Type B pancreatic cell (in vitro differentiated cells): Measurements from ENCODE around the gene POC1A. TPM values are rescaled to one million over a fixed set of nuclear protein-coding genes. Genes with fewer than 3 reads are reported as not detected.

ENCODE experiments used
- DNase-seq: peaks from one replicate; pipeline ENCODE4 v3.0.0; 2021; ENCODE audit warnings: mixed read lengths; ENCODE audit not compliant: unreplicated experiment; ENCODE audit errors: extremely low spot score
- H3K27ac Mint-ChIP-seq: 2 replicates; pipeline ENCODE4 v1.8.0; 2021; ENCODE audit warnings: mild to moderate bottlenecking, mixed read lengths
- H3K27me3 Mint-ChIP-seq: 2 replicates; pipeline ENCODE4 v1.8.0; 2021; ENCODE audit warnings: mixed read lengths
- H3K36me3 Mint-ChIP-seq: 2 replicates; pipeline ENCODE4 v1.8.0; 2021; ENCODE audit warnings: mixed read lengths
- H3K4me1 Mint-ChIP-seq: one replicate; pipeline ENCODE4 v1.8.0; 2021; ENCODE audit warnings: mixed read lengths; ENCODE audit not compliant: unreplicated experiment
- H3K4me3 Mint-ChIP-seq: 2 replicates; pipeline ENCODE4 v1.8.0; 2021; ENCODE audit warnings: mild to moderate bottlenecking, mixed read lengths
- H3K9me3 Mint-ChIP-seq: 2 replicates; pipeline ENCODE4 v1.8.0; 2021; ENCODE audit warnings: mixed read lengths
- total RNA-seq: library from RNA; stranded (reverse); gene quantifications from 2 replicates; pipeline ENCODE4 v1.2.1, GENCODE V29; 2021; ENCODE audit warnings: low replicate concordance
- TF ChIP-seq, protein P1 (sequence below): fragments of 200-600 bp; sonication (generic); conservative IDR thresholded peaks from 2 replicates; pipeline ENCODE4 v1.5.0; 2021; ENCODE audit warnings: antibody characterized with exemption, mild to moderate bottlenecking

Gene POC1A
- total RNA-seq, 1 donor from 2014 or later, result 19.1 TPM

DNA sequence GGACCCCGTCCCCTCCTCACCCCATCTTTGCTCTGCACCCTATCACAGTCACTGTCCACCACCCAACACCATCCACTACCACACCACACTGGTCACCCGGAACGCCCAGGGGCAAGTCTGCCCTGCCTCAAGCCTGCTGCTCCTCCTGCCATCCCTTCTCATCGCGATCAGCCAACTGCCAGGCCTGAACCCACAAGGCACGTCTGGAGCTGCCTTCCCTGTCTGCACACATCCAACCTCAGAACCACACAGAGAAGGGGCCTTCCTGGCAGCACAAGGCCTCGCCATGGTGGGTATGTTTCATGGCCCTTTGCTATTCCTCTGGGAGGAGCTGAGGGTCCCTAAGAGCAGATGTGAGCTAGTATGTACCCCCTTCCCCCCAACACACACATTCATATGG is 94.4 kb downstream of the POC1A start:
- no peak for DNase-seq
- H3K36me3 Mint-ChIP-seq, result no peaks in the 10 kb centered on the region
- H3K27ac Mint-ChIP-seq, result peak overlapping the region; percentile 29
- TF ChIP-seq, protein P1, sequence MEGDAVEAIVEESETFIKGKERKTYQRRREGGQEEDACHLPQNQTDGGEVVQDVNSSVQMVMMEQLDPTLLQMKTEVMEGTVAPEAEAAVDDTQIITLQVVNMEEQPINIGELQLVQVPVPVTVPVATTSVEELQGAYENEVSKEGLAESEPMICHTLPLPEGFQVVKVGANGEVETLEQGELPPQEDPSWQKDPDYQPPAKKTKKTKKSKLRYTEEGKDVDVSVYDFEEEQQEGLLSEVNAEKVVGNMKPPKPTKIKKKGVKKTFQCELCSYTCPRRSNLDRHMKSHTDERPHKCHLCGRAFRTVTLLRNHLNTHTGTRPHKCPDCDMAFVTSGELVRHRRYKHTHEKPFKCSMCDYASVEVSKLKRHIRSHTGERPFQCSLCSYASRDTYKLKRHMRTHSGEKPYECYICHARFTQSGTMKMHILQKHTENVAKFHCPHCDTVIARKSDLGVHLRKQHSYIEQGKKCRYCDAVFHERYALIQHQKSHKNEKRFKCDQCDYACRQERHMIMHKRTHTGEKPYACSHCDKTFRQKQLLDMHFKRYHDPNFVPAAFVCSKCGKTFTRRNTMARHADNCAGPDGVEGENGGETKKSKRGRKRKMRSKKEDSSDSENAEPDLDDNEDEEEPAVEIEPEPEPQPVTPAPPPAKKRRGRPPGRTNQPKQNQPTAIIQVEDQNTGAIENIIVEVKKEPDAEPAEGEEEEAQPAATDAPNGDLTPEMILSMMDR, result no peak
- no peak overlapping the region for H3K4me3 Mint-ChIP-seq
- peaks cover 10% of the 10 kb centered on the region for H3K4me1 Mint-ChIP-seq
- no peaks in the 10 kb centered on the region for H3K9me3 Mint-ChIP-seq
- peaks cover 3% of the 10 kb centered on the region for H3K27me3 Mint-ChIP-seq

DNA sequence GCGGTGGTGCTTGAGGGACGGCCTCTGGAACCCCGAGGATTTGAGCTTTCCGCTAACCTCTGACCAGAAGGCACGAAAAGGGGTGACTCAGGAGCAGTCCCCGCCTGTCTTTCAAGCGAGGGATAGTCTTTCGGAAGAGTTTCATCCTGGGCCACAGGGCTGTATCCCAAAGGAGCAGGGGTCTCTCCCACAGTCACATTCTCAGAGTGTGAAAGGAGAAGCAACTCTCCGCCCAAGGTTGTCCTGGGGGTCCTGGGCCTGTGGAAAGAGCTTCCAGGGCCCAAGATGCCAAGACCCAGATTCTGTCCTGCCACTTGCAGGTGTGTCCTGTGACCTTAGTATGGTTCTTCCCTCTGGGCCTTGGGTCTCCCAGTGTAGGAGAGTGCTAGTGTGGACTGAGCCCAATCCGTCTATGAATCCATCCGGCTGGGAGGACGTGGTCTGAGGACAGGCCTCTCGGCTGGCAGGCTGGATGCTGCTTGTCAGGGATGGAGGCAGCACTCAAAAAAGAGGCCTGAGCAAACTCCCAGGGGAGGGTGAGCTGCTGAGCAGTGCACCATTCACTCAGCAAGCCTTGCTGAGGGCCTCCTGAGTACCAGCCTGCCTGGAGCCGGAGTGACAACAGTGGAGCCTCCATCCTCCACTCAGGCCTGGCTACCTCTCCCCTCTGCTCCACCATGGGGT is 96.3 kb downstream of the POC1A start:
- Mint-ChIP-seq H3K27me3 (no peaks in the 10 kb centered on the region), H3K27ac (peak overlapping the region; percentile 96), H3K9me3 (no peaks in the 10 kb centered on the region), H3K36me3 (no peaks in the 10 kb centered on the region), H3K4me1 (peaks cover 15% of the 10 kb centered on the region), H3K4me3 (peak overlapping the region; percentile 96)
- DNase-seq, result no peak
- TF ChIP-seq, protein P1, result peak; percentile 21

DNA sequence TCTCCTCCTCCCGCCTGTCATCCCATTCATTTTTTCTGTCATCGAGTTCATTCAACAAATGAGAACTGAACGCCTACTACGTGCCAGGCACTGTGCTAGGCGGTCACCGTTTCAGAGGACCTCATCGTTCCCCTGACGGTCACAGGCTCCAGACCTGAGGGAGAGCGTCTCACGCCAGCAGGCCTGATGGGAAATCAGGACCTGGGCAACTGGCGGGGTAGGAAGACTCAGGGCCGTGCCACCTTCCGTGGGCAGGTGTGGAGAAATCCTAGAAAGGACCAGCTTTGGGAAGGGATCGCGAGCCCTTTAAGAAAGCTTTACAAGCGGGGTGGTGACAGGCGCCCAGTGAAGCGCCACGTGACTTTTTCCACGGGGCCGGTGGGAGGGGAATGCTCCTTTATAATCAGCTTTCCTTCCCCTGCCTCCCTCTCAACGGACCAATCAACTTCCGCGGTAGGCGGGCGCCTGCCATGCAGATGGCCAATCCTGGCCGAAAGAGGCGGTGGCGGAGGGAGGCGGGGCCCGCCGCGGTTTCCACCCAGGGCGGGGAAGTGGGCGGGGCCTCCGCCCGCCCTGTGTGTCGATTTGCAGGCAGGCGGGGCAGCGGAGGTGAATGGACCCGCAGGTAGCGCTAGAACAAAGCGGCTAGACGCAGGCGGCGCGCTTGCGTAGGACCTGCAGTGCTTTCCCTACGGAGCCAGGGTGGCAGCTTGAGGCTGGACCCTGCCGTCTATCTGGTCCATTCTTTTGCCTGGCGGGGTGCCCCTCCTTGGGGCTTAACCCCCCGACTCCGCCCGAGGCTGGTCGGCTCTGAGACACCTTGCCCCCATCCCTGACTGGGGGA is 97.0 kb downstream of the POC1A start:
- Mint-ChIP-seq H3K4me1 (peaks cover 19% of the 10 kb centered on the region), H3K27ac (peak overlapping the region; percentile 96), H3K9me3 (no peaks in the 10 kb centered on the region), H3K4me3 (peak overlapping the region; percentile 96), H3K36me3 (no peaks in the 10 kb centered on the region), H3K27me3 (no peaks in the 10 kb centered on the region)
- DNase-seq, result peak; percentile 99
- TF ChIP-seq, protein P1, result peak; percentile 29

DNA sequence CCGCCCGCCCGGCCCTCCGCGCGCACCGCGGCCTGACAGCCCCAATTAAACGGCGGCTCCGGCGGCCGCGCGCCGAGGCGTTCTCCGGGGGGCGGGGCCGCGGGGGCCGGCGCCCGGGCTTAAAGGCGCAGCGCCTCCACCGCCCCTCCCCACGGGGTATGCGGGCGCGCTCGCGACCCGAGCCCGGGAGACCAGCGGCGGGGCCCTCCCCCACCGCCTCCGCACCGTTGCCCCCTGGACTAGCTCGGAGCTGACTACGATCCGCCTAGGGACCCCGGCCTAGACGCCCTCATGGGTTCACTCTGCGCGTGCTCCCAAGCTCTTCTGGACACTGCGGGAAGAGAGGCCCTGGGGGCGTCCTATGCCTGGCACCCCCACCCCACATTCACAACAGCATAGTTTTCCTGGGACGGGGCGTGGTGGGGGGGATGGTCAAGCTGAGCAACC is 97.7 kb downstream of the POC1A start, which contains the start of gene DUSP7:
Gene DUSP7 (minus strand): TSS at position 51 of the 447 bp plus-strand sequence. CDS start 205 bp downstream, outside the sequence.
- H3K4me3 Mint-ChIP-seq, result peak within 1 kb of the TSS; percentile 96
- peak; percentile 84 for DNase-seq
- H3K36me3 Mint-ChIP-seq, result no peaks in the 10 kb centered on the region
- H3K27me3 Mint-ChIP-seq, result no peaks in the 10 kb centered on the region
- no peaks in the 10 kb centered on the region for H3K9me3 Mint-ChIP-seq
- peaks cover 16% of the 10 kb centered on the region for H3K4me1 Mint-ChIP-seq
- TF ChIP-seq, protein P1, result no peak
- peak within 1 kb of the TSS; percentile 96 for H3K27ac Mint-ChIP-seq

DNA sequence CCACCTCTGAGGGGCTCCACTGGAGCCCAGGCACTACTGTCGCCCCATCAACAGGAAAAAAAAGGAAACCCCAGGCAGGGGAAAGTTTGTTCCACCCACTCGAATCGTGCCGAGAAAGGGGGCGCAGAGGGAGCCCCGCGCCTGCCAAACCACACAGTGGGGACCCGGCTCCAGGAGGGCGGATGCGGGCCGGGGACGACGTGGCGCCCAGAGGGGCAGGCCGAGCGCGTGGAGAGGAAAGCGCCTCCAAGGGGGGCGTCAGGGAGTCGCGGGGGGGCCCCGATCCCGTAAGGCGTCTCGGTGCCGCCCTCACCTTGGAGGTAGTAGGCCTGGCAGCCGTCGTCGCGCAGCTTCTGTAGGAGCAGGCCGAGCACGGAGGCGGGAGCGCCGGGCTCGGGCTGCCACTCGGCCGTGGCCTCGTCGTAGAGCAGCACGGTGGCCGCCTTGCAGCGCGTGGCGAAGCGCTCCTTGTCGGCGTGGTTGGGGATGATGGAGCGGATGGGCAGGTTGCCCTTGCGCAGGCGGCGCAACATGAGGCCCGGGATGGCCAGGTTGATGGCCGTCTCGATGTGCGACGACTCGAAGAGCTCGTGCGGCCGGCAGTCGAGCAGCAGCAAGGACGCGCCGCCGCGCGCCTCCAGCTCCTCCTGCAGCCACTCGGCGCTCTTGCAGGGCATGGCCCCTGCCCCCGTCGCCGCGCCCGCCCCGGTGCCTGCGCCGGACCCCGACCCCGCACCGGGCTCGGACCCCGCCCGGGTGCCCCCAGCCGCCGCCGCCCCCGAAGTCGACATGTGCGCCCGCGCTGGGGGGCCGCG is 98.5 kb downstream of the POC1A start:
- no peak for DNase-seq
- H3K27ac Mint-ChIP-seq, result peak overlapping the region; percentile 51
- TF ChIP-seq, protein P1, result peak; percentile 42
- no peaks in the 10 kb centered on the region for H3K27me3 Mint-ChIP-seq
- H3K4me3 Mint-ChIP-seq, result peak overlapping the region; percentile 91
- peaks cover 16% of the 10 kb centered on the region for H3K4me1 Mint-ChIP-seq
- H3K36me3 Mint-ChIP-seq, result no peaks in the 10 kb centered on the region
- no peaks in the 10 kb centered on the region for H3K9me3 Mint-ChIP-seq
